ENCODE results near the gene KIZ. TPM values are rescaled to one million over a fixed set of nuclear protein-coding genes. Genes with fewer than 3 reads are reported as not detected.

Gene KIZ
- total RNA-seq, 4 donors from 2014 or later: 23.2 to 58.7 (median 28.3) TPM

DNA sequence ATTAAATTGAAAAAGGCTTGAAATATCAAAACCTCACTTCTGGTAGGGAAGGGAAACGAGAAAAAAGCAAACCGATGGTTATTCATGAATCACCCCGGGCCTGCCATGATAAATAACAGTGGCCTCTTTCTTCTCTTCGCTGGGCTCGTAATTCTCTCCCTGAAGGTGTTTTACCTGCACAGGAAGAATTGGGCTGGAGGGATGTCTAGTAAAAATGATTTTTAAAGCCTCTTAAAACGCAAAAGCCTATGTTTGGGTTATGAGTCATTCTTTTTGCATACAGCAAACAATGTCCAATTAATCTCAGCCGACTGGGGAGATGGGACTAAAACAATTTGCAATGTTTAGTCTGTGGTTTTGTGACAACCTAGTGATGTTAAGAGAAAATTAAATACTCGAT lies 36.5 kb upstream of the KIZ start:
- H3K4me1 ChIP-seq: no peaks in the 10 kb centered on the region
- TF ChIP-seq, protein P1, sequence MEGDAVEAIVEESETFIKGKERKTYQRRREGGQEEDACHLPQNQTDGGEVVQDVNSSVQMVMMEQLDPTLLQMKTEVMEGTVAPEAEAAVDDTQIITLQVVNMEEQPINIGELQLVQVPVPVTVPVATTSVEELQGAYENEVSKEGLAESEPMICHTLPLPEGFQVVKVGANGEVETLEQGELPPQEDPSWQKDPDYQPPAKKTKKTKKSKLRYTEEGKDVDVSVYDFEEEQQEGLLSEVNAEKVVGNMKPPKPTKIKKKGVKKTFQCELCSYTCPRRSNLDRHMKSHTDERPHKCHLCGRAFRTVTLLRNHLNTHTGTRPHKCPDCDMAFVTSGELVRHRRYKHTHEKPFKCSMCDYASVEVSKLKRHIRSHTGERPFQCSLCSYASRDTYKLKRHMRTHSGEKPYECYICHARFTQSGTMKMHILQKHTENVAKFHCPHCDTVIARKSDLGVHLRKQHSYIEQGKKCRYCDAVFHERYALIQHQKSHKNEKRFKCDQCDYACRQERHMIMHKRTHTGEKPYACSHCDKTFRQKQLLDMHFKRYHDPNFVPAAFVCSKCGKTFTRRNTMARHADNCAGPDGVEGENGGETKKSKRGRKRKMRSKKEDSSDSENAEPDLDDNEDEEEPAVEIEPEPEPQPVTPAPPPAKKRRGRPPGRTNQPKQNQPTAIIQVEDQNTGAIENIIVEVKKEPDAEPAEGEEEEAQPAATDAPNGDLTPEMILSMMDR (IDR thresholded peaks at IDR 0.05): no peak
- TF ChIP-seq POLR2A (IDR thresholded peaks at IDR 0.05): no peak
- intact Hi-C loops (cut with DNase I; ENCODE audit: low total_unique reads): no loop called here

DNA sequence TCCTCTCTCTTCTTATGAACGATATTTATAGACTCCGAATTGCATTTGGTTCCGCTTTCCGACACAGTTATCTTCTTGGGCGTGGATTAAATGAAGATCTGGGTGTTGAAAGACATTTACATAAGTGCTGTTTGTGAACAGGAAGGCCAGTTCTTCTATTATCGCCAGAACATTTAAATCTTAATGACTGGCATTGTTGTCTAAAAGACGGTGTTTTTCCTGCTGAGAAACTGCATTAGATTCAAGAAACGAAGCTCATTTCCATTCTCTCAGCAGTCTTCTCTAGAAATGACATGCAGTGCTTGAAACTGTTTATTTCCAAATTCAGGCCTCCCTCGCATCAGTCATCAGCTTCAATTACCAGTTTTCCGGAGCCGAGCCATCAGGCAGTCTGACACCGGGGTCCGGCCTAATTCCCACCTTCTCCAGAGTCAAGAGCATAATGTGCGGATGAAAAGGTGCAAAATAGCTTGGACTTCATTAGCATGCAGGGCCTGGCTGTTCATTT lies 35.7 kb upstream of the KIZ start:
- intact Hi-C loops (cut with DNase I; ENCODE audit: low total_unique reads): no loop called here
- H3K27me3 ChIP-seq: peaks cover 0 to 9% of the 10 kb centered on the region in 2 donors
- TF ChIP-seq, protein P1 (IDR thresholded peaks at IDR 0.05): no peak
- no peak for TF ChIP-seq POLR2A (IDR thresholded peaks at IDR 0.05)
- no peaks in the 10 kb centered on the region for H3K9me3 ChIP-seq
- no peak for DNase-seq
- no peak overlapping the region for H3K27ac ChIP-seq
- H3K4me1 ChIP-seq: no peaks in the 10 kb centered on the region
- no peak overlapping the region for H3K4me3 ChIP-seq
- H3K36me3 ChIP-seq: no peaks in the 10 kb centered on the region

More for the DNA sequence above, 36.5 kb upstream of the KIZ start:
- H3K36me3 ChIP-seq: no peaks in the 10 kb centered on the region
- no peak overlapping the region for H3K4me3 ChIP-seq
- DNase-seq: no peak
- no peaks in the 10 kb centered on the region for H3K9me3 ChIP-seq
- peaks cover 0 to 9% of the 10 kb centered on the region in 2 donors for H3K27me3 ChIP-seq
- no peak overlapping the region for H3K27ac ChIP-seq

DNA sequence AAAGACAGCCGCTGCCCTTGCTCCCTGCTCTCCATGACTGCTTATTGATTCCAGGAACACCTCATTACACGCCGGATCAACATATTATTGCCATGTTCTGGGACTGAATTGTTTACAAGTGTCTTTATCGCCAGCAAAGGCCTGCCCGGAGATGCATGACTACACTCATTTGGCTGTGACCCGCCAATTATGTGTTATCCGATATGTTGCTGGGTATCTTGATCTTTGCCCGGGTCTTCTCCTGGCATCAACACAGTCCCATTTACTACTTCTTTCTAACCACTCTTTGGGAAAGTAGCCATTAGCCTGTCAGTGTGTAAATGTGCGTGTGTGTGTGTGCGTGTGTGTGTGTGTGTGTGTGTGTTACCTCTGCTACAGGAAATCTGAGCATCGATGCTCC lies 35.2 kb upstream of the KIZ start:
- Histone ChIP-seq H3K27me3 (peaks cover 0 to 9% of the 10 kb centered on the region in 2 donors), H3K4me3 (no peak overlapping the region), H3K27ac (no peak overlapping the region), H3K9me3 (no peaks in the 10 kb centered on the region), H3K4me1 (no peaks in the 10 kb centered on the region), H3K36me3 (no peaks in the 10 kb centered on the region)
- intact Hi-C loops (cut with DNase I; ENCODE audit: low total_unique reads): no loop called here
- DNase-seq: no peak
- TF ChIP-seq, protein P1 (IDR thresholded peaks at IDR 0.05): no peak
- TF ChIP-seq POLR2A (IDR thresholded peaks at IDR 0.05): no peak

DNA sequence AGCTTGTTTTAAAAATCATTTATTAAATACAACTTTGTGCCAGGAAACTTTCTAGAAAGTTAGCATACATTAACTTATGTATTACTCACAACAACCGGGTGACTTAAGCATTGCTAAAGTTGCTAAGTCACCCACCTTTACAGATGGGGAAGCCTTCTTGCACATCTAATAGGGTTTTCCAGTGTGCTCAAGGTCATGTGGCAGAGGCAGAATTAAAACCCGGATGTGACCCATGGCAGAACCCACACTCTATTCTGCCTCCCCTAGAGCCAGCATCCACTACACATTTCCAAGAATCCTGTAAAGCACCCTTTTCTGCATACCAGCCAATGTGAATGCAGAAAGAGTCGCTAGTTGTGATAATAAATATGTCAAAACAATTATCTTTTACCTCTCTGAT lies 33.1 kb upstream of the KIZ start:
- TF ChIP-seq, protein P1 (IDR thresholded peaks at IDR 0.05): no peak
- TF ChIP-seq POLR2A (IDR thresholded peaks at IDR 0.05): no peak
- H3K4me1 ChIP-seq: no peaks in the 10 kb centered on the region
- intact Hi-C loops (cut with DNase I; ENCODE audit: low total_unique reads): no loop called here
- no peak for DNase-seq
- peaks cover 0 to 20% of the 10 kb centered on the region in 2 donors for H3K27me3 ChIP-seq
- H3K27ac ChIP-seq: no peak overlapping the region
- no peak overlapping the region for H3K4me3 ChIP-seq
- no peaks in the 10 kb centered on the region for H3K36me3 ChIP-seq
- H3K9me3 ChIP-seq: no peaks in the 10 kb centered on the region

DNA sequence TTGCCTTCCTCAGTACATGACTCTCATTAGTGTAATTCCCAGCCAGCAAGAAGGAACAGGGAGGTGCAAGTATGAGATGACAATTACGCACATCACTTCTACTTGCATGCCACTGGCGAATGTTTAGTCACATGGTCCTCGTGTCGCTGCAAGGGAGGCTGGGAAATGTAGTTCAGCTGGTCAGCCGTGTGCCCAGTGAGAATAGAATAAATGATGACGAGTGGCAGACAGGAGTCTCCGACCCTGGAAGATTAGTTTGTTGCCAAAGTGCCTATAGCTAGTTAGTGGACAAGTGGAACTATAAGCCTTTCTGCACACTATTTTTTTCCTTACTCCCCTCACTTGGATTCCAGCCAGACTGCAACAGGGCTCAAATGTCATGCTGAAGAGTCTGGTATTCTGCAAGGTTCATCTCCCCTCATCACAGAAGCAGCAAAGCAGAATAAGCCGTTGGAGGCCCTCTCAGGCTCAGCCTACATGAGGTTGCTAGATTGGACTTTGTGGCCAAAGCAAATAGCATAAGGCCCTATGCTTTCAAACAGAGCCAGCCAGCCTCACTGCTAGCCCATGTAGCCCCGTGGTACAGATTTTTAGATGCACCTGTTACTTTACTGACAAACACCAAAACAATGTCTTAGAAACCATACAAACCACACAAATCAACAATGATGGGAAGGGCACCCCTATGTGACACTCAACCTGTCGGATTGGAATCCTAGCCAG lies 29.4 kb upstream of the KIZ start:
- no peak for DNase-seq
- no peaks in the 10 kb centered on the region for H3K36me3 ChIP-seq
- intact Hi-C loops (cut with DNase I; ENCODE audit: low total_unique reads): no loop called here
- H3K27ac ChIP-seq: no peak overlapping the region
- TF ChIP-seq, protein P1 (IDR thresholded peaks at IDR 0.05): no peak
- TF ChIP-seq POLR2A (IDR thresholded peaks at IDR 0.05): no peak
- peaks cover 27 to 47% of the 10 kb centered on the region in 2 donors for H3K27me3 ChIP-seq
- H3K4me1 ChIP-seq: peaks cover 0 to 8% of the 10 kb centered on the region in 2 donors
- no peak overlapping the region for H3K4me3 ChIP-seq
- H3K9me3 ChIP-seq: no peaks in the 10 kb centered on the region
